Astrocyte of the cerebellum (primary cell): Measurements from ENCODE around the gene GMDS.

ENCODE experiments used
- DNase-seq: peaks from one replicate; pipeline ENCODE4 v3.0.0-alpha.2; 2011; ENCODE audit warnings: low read depth
- H3K4me3 ChIP-seq: 2 replicates; pipeline ENCODE4 v1.5.1; 2011; ENCODE audit warnings: mild to moderate bottlenecking, low read depth, low read length, moderate library complexity
- CTCF ChIP-seq: IDR thresholded peaks from 2 replicates; pipeline ENCODE4 v1.5.1; 2012; ENCODE audit warnings: low read length, low read depth, moderate library complexity, mild to moderate bottlenecking; ENCODE audit errors: missing control alignments
- in situ Hi-C: cut with HindIII; loops from 2 replicates; pipeline ENCODE4 v1.10.0; 2017; ENCODE audit warnings: low sequenced_read_pairs

GMDS gene

GRCh38 chr6:1738558-1739081 lies 506.8 kb downstream of the GMDS start:
- DNase-seq = no peak
- no peak for TF ChIP-seq CTCF
- H3K4me3 ChIP-seq = no peak overlapping the region
- in situ Hi-C loops = no loop called here

- H3K4me3 ChIP-seq = no peak overlapping the region
- TF ChIP-seq CTCF = no peak
- DNase-seq = no peak
- in situ Hi-C loops = no loop called here
These were observed 507.7 kb downstream of the GMDS start for GRCh38 chr6:1737463-1738311.

- in situ Hi-C loops = no loop called here
- no peak overlapping the region for H3K4me3 ChIP-seq
- TF ChIP-seq CTCF = no peak
- DNase-seq = no peak
These were observed 508.9 kb downstream of the GMDS start for GRCh38 chr6:1736346-1737105.

- H3K4me3 ChIP-seq = no peak overlapping the region
- DNase-seq = no peak
- in situ Hi-C loops = no loop called here
- TF ChIP-seq CTCF = no peak
These were observed 510.1 kb downstream of the GMDS start for GRCh38 chr6:1735239-1735803.

- H3K4me3 ChIP-seq = no peak overlapping the region
- in situ Hi-C loops = no loop called here
- TF ChIP-seq CTCF = no peak
- DNase-seq = no peak
These were observed 514.5 kb downstream of the GMDS start for GRCh38 chr6:1730882-1731281.

- in situ Hi-C loops = no loop called here
- DNase-seq = no peak
- no peak for TF ChIP-seq CTCF
- H3K4me3 ChIP-seq = no peak overlapping the region
These were observed 515.7 kb downstream of the GMDS start for GRCh38 chr6:1729750-1730140.
